K562 (cell line): ENCODE results near the gene DDX55. TPM values are rescaled to one million over a fixed set of nuclear protein-coding genes. Genes with fewer than 3 reads are reported as not detected.

Experiments
- ATAC-seq: fragments of 200-7000 bp; cut with Tn5 transposase; 3 replicates; pipeline ENCODE4 v1.9.1; 2020; ENCODE audit warnings: moderate library complexity
- BruUV-seq: library from RNA; stranded (reverse); fragments of 400-500 nt; replicated peaks from 2 replicates; lab custom pipeline; 2021; lab: Mats Ljungman, UMichigan
- CTCF ChIA-PET: fragments of 300-600 bp; formaldehyde crosslinking; extraction: SDS; loops from one replicate; lab custom pipeline; 2021; ENCODE audit warnings: low intra/inter-chr PET ratio; lab: Yijun Ruan, JAX
- POLR2A ChIA-PET: fragments of 300-600, 350-650 bp; sonication (Branson Sonifier 250); formaldehyde crosslinking; extraction: SDS; loops from one replicate; lab custom pipeline; 2021; ENCODE audit warnings: antibody characterized with exemption, inconsistent platforms; lab: Yijun Ruan, JAX
- DNase-seq, 4 experiments: peaks; one replicate each; pipeline versions ENCODE4 v3.0.0 to v3.0.0-alpha.2; 2011 to 2018; ENCODE audit warnings: low spot score in 3 of 4, mixed read lengths in 3 of 4; ENCODE audit errors: extremely low read depth in 1 of 4
- FAIRE-seq: peaks from 2 replicates; lab custom pipeline; 2011; peaks lifted over from hg19 to GRCh38; lab: Jason Lieb, UNC
- H2AFZ ChIP-seq: 2 replicates; pipeline ENCODE4 v1.6.0; 2011; ENCODE audit warnings: low read depth, low read length, control low read depth, inconsistent platforms
- H3K27ac ChIP-seq: fragments of 200-600 bp; 3 replicates; pipeline ENCODE4 v1.8.0; 2011; ENCODE audit warnings: low read depth, mild to moderate bottlenecking, control low read depth, inconsistent platforms, low read length, moderate library complexity, mixed read lengths; ENCODE audit errors: extremely low read depth
- H3K27me3 ChIP-seq, 2 experiments: fragments of 300-600 bp in 1 of 2; 2 replicates in 1 of 2; 3 replicates in 1 of 2; pipeline versions ENCODE4 v1.6.0 to v1.8.0; 2011; ENCODE audit warnings: inconsistent platforms in 2 of 2, low read length in 2 of 2, mild to moderate bottlenecking in 1 of 2, mixed read lengths in 1 of 2, moderate library complexity in 1 of 2; ENCODE audit not compliant: control insufficient read depth in 2 of 2, insufficient read depth in 2 of 2
- H3K36me3 ChIP-seq: fragments of 300-600 bp; 3 replicates; pipeline ENCODE4 v1.8.0; 2011; ENCODE audit warnings: mild to moderate bottlenecking, low read length, inconsistent platforms; ENCODE audit not compliant: control insufficient read depth, insufficient read depth
- H3K4me1 ChIP-seq, 2 experiments: fragments of 200-600 bp in 1 of 2; replicated peaks in 1 of 2; 2 replicates in 1 of 2; 3 replicates in 1 of 2; pipeline versions ENCODE4 v1.5.1 to v1.8.0; 2011; ENCODE audit warnings: inconsistent platforms in 2 of 2, low read length in 2 of 2, mild to moderate bottlenecking in 1 of 2, mixed read lengths in 1 of 2, moderate library complexity in 1 of 2; ENCODE audit not compliant: control insufficient read depth in 2 of 2, insufficient read depth in 2 of 2
- H3K4me2 ChIP-seq: 2 replicates; pipeline ENCODE4 v1.6.1; 2011; ENCODE audit warnings: low read length, control low read depth, inconsistent platforms, mixed read lengths; ENCODE audit not compliant: insufficient read depth
- H3K4me3 ChIP-seq: fragments of 200-600 bp; sonication (generic), shearing (Covaris generic); 2 replicates; pipeline ENCODE4 v1.5.1; 2016; ENCODE audit warnings: control low read depth, inconsistent platforms
- H3K79me2 ChIP-seq: fragments of 200-600 bp; 3 replicates; pipeline ENCODE4 v1.8.0; 2011; ENCODE audit warnings: low read length, inconsistent platforms; ENCODE audit not compliant: control insufficient read depth, insufficient read depth
- H3K9ac ChIP-seq, 2 experiments: 2 replicates each; pipeline versions ENCODE4 v1.6.0 to v1.6.1; 2011; ENCODE audit warnings: low read depth in 2 of 2, low read length in 2 of 2, control low read depth in 1 of 2, inconsistent platforms in 1 of 2, mild to moderate bottlenecking in 1 of 2, mixed read lengths in 1 of 2; ENCODE audit not compliant: insufficient read depth in 1 of 2
- H3K9me1 ChIP-seq: one replicate; pipeline ENCODE4 v1.6.0; 2011; ENCODE audit warnings: inconsistent platforms, mild to moderate bottlenecking, low read length, moderate library complexity; ENCODE audit not compliant: control insufficient read depth, insufficient read depth
- H3K9me3 ChIP-seq: replicated peaks from 2 replicates; pipeline ENCODE4 v1.5.1; 2011; ENCODE audit warnings: low read depth, low read length, inconsistent platforms; ENCODE audit not compliant: control insufficient read depth, insufficient read depth
- H4K20me1 ChIP-seq: replicated peaks from 2 replicates; pipeline ENCODE4 v1.6.1; 2011; ENCODE audit warnings: low read length, inconsistent platforms, mixed read lengths; ENCODE audit not compliant: control insufficient read depth, insufficient read depth
- BRD4 ChIP-seq: fragments of 200-600 bp; sonication (generic); IDR thresholded peaks from 2 replicates; pipeline ENCODE4 v1.6.1; 2017; ENCODE audit warnings: inconsistent platforms
- KAT2B ChIP-seq: IDR thresholded peaks from one replicate; pipeline ENCODE4 v1.6.1; 2012; ENCODE audit warnings: low read depth, mild to moderate bottlenecking, control low read depth, inconsistent platforms, low read length, moderate library complexity
- MCM3 ChIP-seq: fragments of 450-650 bp; IDR thresholded peaks from 2 replicates; pipeline ENCODE4 v1.6.1; 2016
- PTRF ChIP-seq: fragments of 450-650 bp; IDR thresholded peaks from 2 replicates; pipeline ENCODE4 v1.6.1; 2016; ENCODE audit warnings: mild to moderate bottlenecking, missing genetic modification characterization, missing compliant biosample characterization
- RFX1 ChIP-seq: fragments of 450-650 bp; IDR thresholded peaks from 2 replicates; pipeline ENCODE4 v1.6.1; 2016; ENCODE audit warnings: mild to moderate bottlenecking, moderate library complexity
- SMAD4 ChIP-seq: fragments of 250-450 bp; sonication (Bioruptor Pico); conservative IDR thresholded peaks from 2 replicates; pipeline ENCODE4 v1.8.0; 2021; ENCODE audit warnings: inconsistent platforms, mild to moderate bottlenecking, moderate library complexity
- TCFL5 ChIP-seq: fragments of 250-450 bp; sonication (Bioruptor Pico); conservative IDR thresholded peaks from 2 replicates; pipeline ENCODE4 v1.6.1; 2021; ENCODE audit warnings: mild to moderate bottlenecking, moderate library complexity, matching md5 sums
- THRAP3 ChIP-seq: fragments of 450-650 bp; IDR thresholded peaks from 2 replicates; pipeline ENCODE4 v1.6.1; 2016; ENCODE audit warnings: mild to moderate bottlenecking, inconsistent platforms, borderline replicate concordance
- ZFPM2 ChIP-seq: fragments of 250-450 bp; sonication (Bioruptor Pico); IDR thresholded peaks from 2 replicates; pipeline ENCODE4 v1.5.1; 2022; ENCODE audit warnings: mild to moderate bottlenecking
- ZNF274 ChIP-seq: IDR thresholded peaks from 2 replicates; pipeline ENCODE4 v1.6.1; 2011; ENCODE audit warnings: low read depth, mild to moderate bottlenecking, low read length, moderate library complexity, borderline replicate concordance
- WGBS: fragments of 100-300 bp; shearing (Covaris generic); methylation state at CpG from one replicate; pipeline ENCODE4 v1.1.6; 2016; ENCODE audit warnings: low coverage, mixed read lengths; ENCODE audit not compliant: insufficient coverage; ENCODE audit errors: missing lambda C conversion rate; 5-methylcytosine and 5-hydroxymethylcytosine counted together
- in situ Hi-C: fragments of 300-500 bp; cut with MboI; formaldehyde crosslinking; loops from 4 replicates; pipeline ENCODE4 v1.15.0; 2018; ENCODE audit warnings: inconsistent platforms, mixed read lengths
- intact Hi-C: fragments of 100-400 bp; cut with micrococcal nuclease; formaldehyde crosslinking; loops from 2 replicates; pipeline ENCODE4 v1.14.2; 2022
- polyA plus RNA-seq, 8 experiments: library from polyadenylated mRNA; depleted of rRNA in 4 of 8; stranded (reverse) in 5 of 8; unstranded in 3 of 8; fragments of >200 nt; fragmentation: Nextera tagmentation in 2 of 8; fragmentation: Illumina TruSeq in 1 of 8; extraction: Ambion mirVana in 2 of 8; extraction: Trizol in 1 of 8; gene quantifications; 2 replicates each; pipeline versions ENCODE4 v1.2.1 to v1.2.3, GENCODE V29; 2011 to 2014; ENCODE audit warnings: inconsistent platforms in 1 of 8, missing spikeins in 1 of 8
- total RNA-seq, 7 experiments: library from RNA; depleted of rRNA in 6 of 7; stranded (reverse); fragments of >200 nt in 6 of 7; fragmentation: Illumina TruSeq in 2 of 7; extraction: Trizol in 2 of 7; gene quantifications; 2 replicates each; pipeline versions ENCODE4 v1.2.1 to v1.2.3, GENCODE V29; 2011 to 2021; ENCODE audit warnings: low replicate concordance in 1 of 7
- TF ChIP-seq, protein P1 (sequence below): fragments of 250-450 bp; sonication (Bioruptor Pico); IDR thresholded peaks from 2 replicates; pipeline ENCODE4 v1.8.0; 2022; ENCODE audit warnings: moderate library complexity, mild to moderate bottlenecking, inconsistent platforms
- TF ChIP-seq, protein P2 (sequence below): fragments of 450-650 bp; formaldehyde crosslinking; IDR thresholded peaks from 2 replicates; pipeline ENCODE4 v1.4.0; 2020; ENCODE audit warnings: mild to moderate bottlenecking, mixed read lengths
- TF ChIP-seq, protein P3 (sequence below): fragments of 250-450 bp; sonication (Bioruptor Pico); IDR thresholded peaks from 2 replicates; pipeline ENCODE4 v1.4.0; 2020

The DDX55 gene
- total and polyA plus RNA-seq, 9 of the 15 experiments (the other 6 are each of a cell fraction or from before 2014, with no cell fraction given), result 10.6 to 71.0 (median 60.9) TPM

DNA sequence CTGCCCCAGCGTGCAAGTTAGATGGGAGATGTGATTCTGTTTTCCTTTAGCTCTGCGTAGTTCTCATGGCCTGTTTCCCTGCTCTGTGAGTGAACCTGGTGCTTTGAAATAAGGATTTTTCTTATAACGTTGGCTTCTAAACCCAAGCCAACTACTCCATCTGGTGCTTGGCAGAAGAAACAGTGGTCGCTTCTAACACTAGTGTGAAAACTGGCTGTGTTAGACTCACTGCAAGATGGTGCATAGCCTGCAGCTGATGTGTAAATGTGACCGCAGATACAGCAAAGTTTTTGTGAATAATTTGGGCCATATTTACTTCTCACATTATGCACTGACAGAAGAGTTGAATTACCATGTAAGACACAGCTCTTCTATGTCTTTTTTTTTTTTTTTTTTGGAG is 44.0 kb downstream of the DDX55 start:
- H3K36me3 ChIP-seq, result peaks cover 94% of the 10 kb centered on the region
- in situ Hi-C loops (no loop called here), intact Hi-C loops (no loop called here)
- no peak overlapping the region for H2AFZ ChIP-seq
- H4K20me1 ChIP-seq, result no peaks in the 10 kb centered on the region
- 91% methylated on average over 5 of the region's 5 CpGs for WGBS
- no peak overlapping the region for H3K9ac ChIP-seq
- ATAC-seq (no peak), FAIRE-seq (no peak), DNase-seq (no peak)
- H3K27me3 ChIP-seq, result no peaks in the 10 kb centered on the region
- no peaks in the 10 kb centered on the region for H3K4me1 ChIP-seq
- no TSS peak for BruUV-seq
- CTCF ChIA-PET, result no interaction called here
- no peak overlapping the region for H3K27ac ChIP-seq
- no peak overlapping the region for H3K4me3 ChIP-seq
- peaks cover 6% of the 10 kb centered on the region for H3K79me2 ChIP-seq
- no peaks in the 10 kb centered on the region for H3K9me3 ChIP-seq
- TF ChIP-seq ZNF274 (no peak), RFX1 (no peak), THRAP3 (no peak), ZFPM2 (CRISPR knock-in tag) (no peak), SMAD4 (CRISPR knock-in tag) (no peak), TCFL5 (CRISPR knock-in tag) (no peak), MCM3 (no peak), BRD4 (no peak), PTRF (tag) (no peak), KAT2B (no peak)
- TF ChIP-seq, protein P1, sequence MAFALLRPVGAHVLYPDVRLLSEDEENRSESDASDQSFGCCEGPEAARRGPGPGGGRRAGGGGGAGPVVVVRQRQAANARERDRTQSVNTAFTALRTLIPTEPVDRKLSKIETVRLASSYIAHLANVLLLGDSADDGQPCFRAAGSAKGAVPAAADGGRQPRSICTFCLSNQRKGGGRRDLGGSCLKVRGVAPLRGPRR, result no peak
- TF ChIP-seq, protein P2, sequence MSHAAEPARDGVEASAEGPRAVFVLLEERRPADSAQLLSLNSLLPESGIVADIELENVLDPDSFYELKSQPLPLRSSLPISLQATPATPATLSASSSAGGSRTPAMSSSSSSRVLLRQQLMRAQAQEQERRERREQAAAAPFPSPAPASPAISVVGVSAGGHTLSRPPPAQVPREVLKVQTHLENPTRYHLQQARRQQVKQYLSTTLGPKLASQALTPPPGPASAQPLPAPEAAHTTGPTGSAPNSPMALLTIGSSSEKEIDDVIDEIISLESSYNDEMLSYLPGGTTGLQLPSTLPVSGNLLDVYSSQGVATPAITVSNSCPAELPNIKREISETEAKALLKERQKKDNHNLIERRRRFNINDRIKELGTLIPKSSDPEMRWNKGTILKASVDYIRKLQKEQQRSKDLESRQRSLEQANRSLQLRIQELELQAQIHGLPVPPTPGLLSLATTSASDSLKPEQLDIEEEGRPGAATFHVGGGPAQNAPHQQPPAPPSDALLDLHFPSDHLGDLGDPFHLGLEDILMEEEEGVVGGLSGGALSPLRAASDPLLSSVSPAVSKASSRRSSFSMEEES (CRISPR knock-in tag), result no peak
- TF ChIP-seq, protein P3, sequence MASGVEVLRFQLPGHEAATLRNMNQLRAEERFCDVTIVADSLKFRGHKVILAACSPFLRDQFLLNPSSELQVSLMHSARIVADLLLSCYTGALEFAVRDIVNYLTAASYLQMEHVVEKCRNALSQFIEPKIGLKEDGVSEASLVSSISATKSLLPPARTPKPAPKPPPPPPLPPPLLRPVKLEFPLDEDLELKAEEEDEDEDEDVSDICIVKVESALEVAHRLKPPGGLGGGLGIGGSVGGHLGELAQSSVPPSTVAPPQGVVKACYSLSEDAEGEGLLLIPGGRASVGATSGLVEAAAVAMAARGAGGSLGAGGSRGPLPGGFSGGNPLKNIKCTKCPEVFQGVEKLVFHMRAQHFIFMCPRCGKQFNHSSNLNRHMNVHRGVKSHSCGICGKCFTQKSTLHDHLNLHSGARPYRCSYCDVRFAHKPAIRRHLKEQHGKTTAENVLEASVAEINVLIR (CRISPR knock-in tag), result no peak
- POLR2A ChIA-PET, result interaction anchor here (0.6 kb wide), 1 partner anchor 16 kb away, joined by 3 read pairs; no protein-coding TSS in a partner anchor
- H3K9me1 ChIP-seq, result no peaks in the 10 kb centered on the region
- no peak overlapping the region for H3K4me2 ChIP-seq
